KBM-7 (cell line): Measurements from ENCODE around the gene RECQL.

Source experiments
- DNase-seq: peaks from one replicate; pipeline ENCODE4 v3.0.0-alpha.2; 2015
- in situ Hi-C: fragments of 300-500 bp; cut with MboI; formaldehyde crosslinking; loops from 2 replicates; pipeline ENCODE4 v1.14.3; 2020; ENCODE audit warnings: low sequenced_read_pairs, low pct_unique_long_range_greater_than_20kb, mixed read lengths

RECQL gene

GRCh38 chr12:21501258-21502163 lies at the start of gene RECQL, which contains the start of gene GOLT1B:
RECQL (minus strand) TSS chr12:21501635; CDS start chr12:21499570, 2,065 bp downstream.
GOLT1B (plus strand) TSS chr12:21501789; CDS start chr12:21501924, 135 bp downstream.
- DNase-seq, result peak; percentile 98
- in situ Hi-C loops, result no loop called here

- in situ Hi-C loops, result no loop called here
- no peak for DNase-seq
Measured at GRCh38 chr12:21547437-21547836, 46.0 kb upstream of the RECQL start.

GRCh38 chr12:21546716-21547115 lies 45.3 kb upstream of the RECQL start:
- in situ Hi-C loops, result no loop called here
- no peak for DNase-seq

GRCh38 chr12:21545557-21545956 lies 44.1 kb upstream of the RECQL start:
- DNase-seq, result no peak
- in situ Hi-C loops, result no loop called here

- DNase-seq, result peak; percentile 14
- in situ Hi-C loops, result no loop called here
Measured at GRCh38 chr12:21543151-21543550, 41.7 kb upstream of the RECQL start.

- DNase-seq, result no peak
- in situ Hi-C loops, result no loop called here
Measured at GRCh38 chr12:21542403-21542802, 41.0 kb upstream of the RECQL start.

GRCh38 chr12:21541773-21542172 lies 40.3 kb upstream of the RECQL start:
- in situ Hi-C loops, result no loop called here

GRCh38 chr12:21539797-21540196 lies 38.4 kb upstream of the RECQL start:
- no peak for DNase-seq
- in situ Hi-C loops, result no loop called here

More at GRCh38 chr12:21541773-21542172, 40.3 kb upstream of the RECQL start:
- no peak for DNase-seq

GRCh38 chr12:21538061-21538653 lies 36.7 kb upstream of the RECQL start:
- DNase-seq, result no peak
- in situ Hi-C loops, result no loop called here

GRCh38 chr12:21529456-21529855 lies 28.0 kb upstream of the RECQL start:
- in situ Hi-C loops, result no loop called here
- DNase-seq, result no peak

- DNase-seq, result no peak
- in situ Hi-C loops, result no loop called here
Measured at GRCh38 chr12:21528953-21529352, 27.5 kb upstream of the RECQL start.

GRCh38 chr12:21527451-21528180 lies 26.2 kb upstream of the RECQL start:
- DNase-seq, result peak; percentile 53

GRCh38 chr12:21526721-21527345 lies 25.4 kb upstream of the RECQL start:
- in situ Hi-C loops, result no loop called here
- no peak for DNase-seq

More at GRCh38 chr12:21527451-21528180, 26.2 kb upstream of the RECQL start:
- in situ Hi-C loops, result no loop called here

- DNase-seq, result no peak
- in situ Hi-C loops, result no loop called here
Measured at GRCh38 chr12:21526053-21526452, 24.6 kb upstream of the RECQL start, which contains the start of gene SPX. SPX (plus strand) TSS chr12:21526296; CDS start chr12:21526473, 177 bp downstream.

GRCh38 chr12:21523148-21523547 lies 21.7 kb upstream of the RECQL start:
- in situ Hi-C loops, result no loop called here
- no peak for DNase-seq

- in situ Hi-C loops, result no loop called here
- DNase-seq, result no peak
Measured at GRCh38 chr12:21521541-21521940, 20.1 kb upstream of the RECQL start.

GRCh38 chr12:21518451-21518850 lies 17.0 kb upstream of the RECQL start:
- DNase-seq, result no peak

GRCh38 chr12:21516281-21516680 lies 14.8 kb upstream of the RECQL start:
- in situ Hi-C loops, result no loop called here
- no peak for DNase-seq

More at GRCh38 chr12:21518451-21518850, 17.0 kb upstream of the RECQL start:
- in situ Hi-C loops, result no loop called here

- DNase-seq, result no peak
- in situ Hi-C loops, result no loop called here
Measured at GRCh38 chr12:21509768-21510167, 8.3 kb upstream of the RECQL start.
